Measurements from ENCODE around the gene ZNF10. TPM values are rescaled to one million over a fixed set of nuclear protein-coding genes. Genes with fewer than 3 reads are reported as not detected.
A peak's percentile ranks its signal among the peaks of the same experiment; 100 is the strongest.

The ZNF10 gene
- total and polyA plus RNA-seq, 2 of the 4 experiments (the other 2 are of a cell fraction): 4.1 to 6.1 TPM

DNA sequence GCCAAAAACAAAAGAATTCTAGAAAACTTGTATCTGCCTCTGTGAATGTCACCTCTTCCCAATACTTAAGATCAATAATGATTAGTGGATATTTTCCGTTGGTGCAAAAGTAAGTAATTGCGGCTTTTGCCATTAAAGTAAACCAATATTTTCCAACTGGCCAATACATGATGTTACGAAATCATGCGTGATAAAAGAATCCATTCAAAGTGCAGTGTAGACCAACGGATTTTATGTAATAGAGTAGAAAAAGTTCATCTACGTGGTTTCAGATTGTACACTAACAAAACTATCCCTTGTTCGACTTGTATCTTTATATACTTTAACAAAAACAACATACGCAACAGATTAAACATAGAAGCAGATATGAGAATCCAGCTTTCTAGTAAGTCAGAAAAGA lies 50.2 kb downstream of the ZNF10 start:
- no TSS peak for BruUV-seq (replicated peaks)
- WGBS, 2 experiments (ENCODE audit: extremely low coverage in 2 of 2, insufficient read length in 1 of 2): no CpG with 5 or more reads among the region's 8 CpGs
- Histone ChIP-seq H3K9me1 (ENCODE audit: insufficient read depth, low read length) (no peaks in the 10 kb centered on the region), H3K18ac (ENCODE audit: low read depth, low read length) (no peak overlapping the region), H4K5ac (ENCODE audit: low read depth, low read length) (no peak overlapping the region), H4K20me1 (ENCODE audit: insufficient read depth, low read length) (no peaks in the 10 kb centered on the region), H3K9me3 (ENCODE audit: control insufficient read depth, insufficient read depth, low read length) (peaks cover 26% of the 10 kb centered on the region), H3K56ac (ENCODE audit: extremely low read depth, insufficient read depth, low read length) (no peak overlapping the region), H3K4me2 (ENCODE audit: low read depth, low read length) (no peak overlapping the region), H2AK5ac (ENCODE audit: low read depth, low read length) (no peak overlapping the region), H3K4me3 (ENCODE audit: insufficient read depth, low read depth, low read length) (no peak overlapping the region), H3K23ac (ENCODE audit: low read depth, low read length) (no peak overlapping the region), H2AFZ (replicated peaks; ENCODE audit: low read length, poor library complexity) (no peak overlapping the region), H2BK20ac (ENCODE audit: low read depth, low read length) (no peak overlapping the region), H3K4me1 (ENCODE audit: control insufficient read depth, insufficient read depth, low read length) (no peaks in the 10 kb centered on the region), H3K14ac (replicated peaks; ENCODE audit: low read depth, low read length) (no peak overlapping the region), H3K4ac (ENCODE audit: low read depth, low read length) (no peak overlapping the region), H3K9ac (ENCODE audit: low read depth, low read length) (no peak overlapping the region), H3K79me1 (ENCODE audit: low read depth in 1 of 2, low read length in 2 of 2) (peaks cover 17 to 19% of the 10 kb centered on the region in 2 experiments), H2BK5ac (ENCODE audit: low read depth, low read length, poor library complexity, severe bottlenecking) (no peak overlapping the region), H2BK15ac (ENCODE audit: low read depth, low read length) (no peak overlapping the region), H2AK9ac (replicated peaks; ENCODE audit: low read depth, low read length, poor library complexity) (no peak overlapping the region), H3K27me3 (ENCODE audit: control insufficient read depth, insufficient read depth, low read length) (no peaks in the 10 kb centered on the region), H4K91ac (ENCODE audit: insufficient read depth, low read depth, low read length) (no peak overlapping the region), H3K36me3 (ENCODE audit: control insufficient read depth, insufficient read depth, low read length) (peaks cover 23% of the 10 kb centered on the region), H4K8ac (ENCODE audit: low read depth in 2 of 2, low read length in 2 of 2) (no peak overlapping the region; a peak in 1 of 4 replicates), H2BK120ac (ENCODE audit: low read depth, low read length) (no peak overlapping the region), H3K27ac (ENCODE audit: insufficient read depth, low read length) (no peak overlapping the region)
- dilution Hi-C loops (cut with HindIII; ENCODE audit: low sequenced_read_pairs, unreplicated experiment): no loop called here
- ChIA-PET POLR2A (ENCODE audit: unreplicated experiment) (no interaction called here), CTCF (interaction anchor here (1.0 kb wide), 2 partner anchors 10 to 101 kb away, joined by 3 read pairs; no protein-coding TSS in a partner anchor)
- DNase-seq: no peak
- TF ChIP-seq NFE2L2 (IDR thresholded peaks at IDR 0.05; ENCODE audit: low read depth, low read length) (no peak), CEBPB (IDR thresholded peaks at IDR 0.05; ENCODE audit: low read depth, low read length) (peak; percentile 62)
- ATAC-seq (ENCODE audit: low read depth): no peak
- in situ Hi-C loops (cut with MboI; ENCODE audit: low sequenced_read_pairs): no loop called here
- intact Hi-C loops (cut with micrococcal nuclease): loop anchor here (1.0 kb wide), 1 partner anchor 100 kb away; the partner anchor contains the start of gene ZNF140

Measured in IMR-90 (cell line).